Measurements from ENCODE around the gene LRRTM4. TPM values are rescaled to one million over a fixed set of nuclear protein-coding genes. Genes with fewer than 3 reads are reported as not detected.

LRRTM4 gene
- total RNA-seq, 1 experiment from 2014 or later, result 12.0 TPM

- Histone ChIP-seq H3K23me2 (ENCODE audit: insufficient read length, low read depth, low read length, poor library complexity, severe bottlenecking) (no peaks in the 10 kb centered on the region), H4K20me1 (ENCODE audit: control insufficient read depth, insufficient read depth, insufficient read length) (no peaks in the 10 kb centered on the region), H4K5ac (ENCODE audit: insufficient read length, low read depth, low read length) (no peak overlapping the region), H3K18ac (ENCODE audit: insufficient read length, low read depth, low read length) (no peak overlapping the region), H3K23ac (ENCODE audit: insufficient read length, low read depth, low read length) (no peak overlapping the region), H4K91ac (ENCODE audit: insufficient read length, low read depth, low read length) (no peak overlapping the region), H2BK120ac (ENCODE audit: low read depth, low read length, poor library complexity, severe bottlenecking) (no peak overlapping the region), H3K9ac (ENCODE audit: extremely low read depth, insufficient read length, low read length) (no peak overlapping the region), H3K4ac (ENCODE audit: low read depth, low read length) (no peak overlapping the region), H4K8ac (replicated peaks; ENCODE audit: insufficient read length, low read depth, low read length) (no peak overlapping the region), H3K79me2 (ENCODE audit: insufficient read depth, low read length) (no peaks in the 10 kb centered on the region), H3K9me3 (ENCODE audit: control insufficient read depth, low read depth, low read length) (no peaks in the 10 kb centered on the region), H2BK15ac (ENCODE audit: low read depth, low read length) (no peak overlapping the region), H2AK5ac (ENCODE audit: insufficient read length, low read length) (no peak overlapping the region), H2AFZ (ENCODE audit: low read length) (no peak overlapping the region), H3K56ac (ENCODE audit: insufficient read length, low read depth, low read length) (no peak overlapping the region), H2BK20ac (ENCODE audit: low read depth, low read length, poor library complexity, severe bottlenecking) (no peak overlapping the region), H3K4me2 (ENCODE audit: insufficient read depth, insufficient read length, low read length) (no peak overlapping the region), H3K79me1 (ENCODE audit: insufficient read depth, low read depth, low read length, poor library complexity, severe bottlenecking) (no peaks in the 10 kb centered on the region), H3K14ac (ENCODE audit: insufficient read depth, low read length) (no peak overlapping the region), H3K4me1 (ENCODE audit: insufficient read depth, low read length) (no peaks in the 10 kb centered on the region), H3T11ph (ENCODE audit: low read length) (no peak overlapping the region), H2BK5ac (ENCODE audit: insufficient read length, low read length) (no peak overlapping the region), H3K27ac (ENCODE audit: insufficient read length, low read depth, low read length) (no peak overlapping the region), H2BK12ac (ENCODE audit: insufficient read length, low read depth, low read length) (no peak overlapping the region), H3K27me3 (ENCODE audit: insufficient read depth, low read length) (no peaks in the 10 kb centered on the region)
- no CpG with 5 or more reads among the region's 1 CpG for WGBS (ENCODE audit: extremely low coverage, insufficient read length, low lambda C conversion rate)
- no peaks in the 10 kb centered on the region; a peak in 1 of 7 replicates for H3K36me3 Mint-ChIP-seq (ENCODE audit: insufficient read depth in 1 of 3, low read depth in 3 of 3)
- H3K27ac Mint-ChIP-seq, result no peak overlapping the region
- peaks cover 10 to 12% of the 10 kb centered on the region in 2 experiments for H3K4me1 Mint-ChIP-seq
- no peaks in the 10 kb centered on the region for H3K27me3 Mint-ChIP-seq (ENCODE audit: low read depth)
- DNase-seq, result no peak
- H3K4me3 Mint-ChIP-seq, result no peak overlapping the region
- TF ChIP-seq CTCF (conservative IDR thresholded peaks at IDR 0.05), result no peak
- no peaks in the 10 kb centered on the region for H3K9me3 Mint-ChIP-seq
These were observed 64.5 kb downstream of the LRRTM4 start for GRCh38 chr2:77457665-77458064.
